Activated naive CD4-positive, alpha-beta T cell treated with anti-CD3 and anti-CD28 coated beads, Interleukin-2, amount 50 U/mL, for 16 hours (primary cell): Measurements from ENCODE around the gene RO60.
A peak's percentile ranks its signal among the peaks of the same experiment; 100 is the strongest.
"Not testable (repeated sequence)": the region's sequence is repeated elsewhere in the genome, so short reads cannot be mapped to it uniquely, and the experiment has no call there.

Experiments used
- DNase-seq: peaks from one replicate; pipeline ENCODE4 v3.0.0-alpha.2; 2020

Gene RO60

GRCh38 chr1:193059282-193060114 lies at the start of gene RO60, which contains the start of gene UCHL5:
TSS of gene RO60 (plus strand) at chr1:193059612. CDS start at chr1:193069055, 9,443 bp downstream.
TSS of gene UCHL5 (minus strand) at chr1:193059360. CDS start at chr1:193059260, 100 bp downstream.
- DNase-seq, result peak; percentile 92

DNA sequence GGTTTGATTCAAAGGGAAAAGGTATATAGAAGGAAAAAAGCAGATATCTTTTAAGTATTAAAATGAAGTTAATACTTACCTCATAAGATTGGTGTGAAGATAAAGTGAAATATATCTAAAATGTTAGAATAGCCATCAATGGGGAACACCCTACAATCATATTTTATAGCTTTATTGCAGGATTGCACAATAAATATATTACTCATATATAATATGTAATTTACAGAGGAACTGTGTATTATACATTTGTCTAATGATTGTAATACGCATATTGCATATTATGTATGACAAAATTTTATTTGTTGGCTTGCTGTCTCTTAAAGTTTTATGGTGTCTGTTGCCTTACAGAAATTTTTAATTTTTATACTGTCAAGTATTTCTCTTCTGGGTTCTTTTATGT lies 48.0 kb upstream of the RO60 start:
- DNase-seq, result no peak

- DNase-seq, result no peak
Measured at GRCh38 chr1:193013005-193013404, 46.4 kb upstream of the RO60 start.

GRCh38 chr1:193013707-193014106 lies 45.7 kb upstream of the RO60 start:
- DNase-seq, result no peak

DNA sequence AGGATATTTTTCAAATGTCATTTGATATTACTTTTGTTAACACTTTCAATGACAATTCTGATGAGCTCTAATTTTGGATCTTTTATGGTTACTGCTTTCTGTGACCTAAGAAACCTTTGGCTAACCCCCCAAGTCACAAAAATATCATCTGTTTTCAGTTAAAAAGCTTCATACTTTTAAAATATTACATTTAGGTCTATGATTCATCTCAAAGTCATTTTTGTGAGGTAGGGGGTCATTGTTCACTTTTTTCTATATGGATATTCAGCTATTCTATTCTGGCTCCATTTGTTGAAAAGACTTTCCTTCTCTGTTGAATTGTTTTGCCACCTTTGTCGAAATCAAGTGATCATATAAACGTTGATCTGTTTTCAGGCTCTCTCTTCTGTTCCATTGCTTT lies 45.0 kb upstream of the RO60 start:
- no peak for DNase-seq

- DNase-seq, result no peak
Measured at GRCh38 chr1:193016788-193017187, 42.6 kb upstream of the RO60 start.

GRCh38 chr1:193019442-193020026 lies 39.9 kb upstream of the RO60 start:
- no peak for DNase-seq

DNA sequence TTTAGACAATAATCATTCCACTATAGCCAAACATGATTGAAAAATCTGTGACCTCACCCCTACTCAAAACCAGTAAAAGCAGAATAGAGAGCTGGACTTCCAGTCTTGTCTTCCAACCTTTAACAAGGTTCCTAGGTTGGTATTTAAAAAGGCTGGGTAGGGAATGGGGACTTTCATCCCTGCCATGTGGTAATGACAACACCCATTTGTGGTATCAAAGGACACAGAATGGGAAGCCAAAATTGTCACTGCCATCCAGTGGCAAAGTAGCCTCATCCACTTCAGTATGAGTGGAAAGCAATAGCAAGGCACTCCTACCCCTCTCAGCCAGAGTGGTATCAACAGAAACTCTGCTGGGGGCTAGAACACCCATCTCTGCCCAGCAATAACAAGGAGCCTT lies 34.2 kb upstream of the RO60 start:
- no peak for DNase-seq

GRCh38 chr1:193030280-193030679 lies 29.1 kb upstream of the RO60 start:
- no peak for DNase-seq

DNA sequence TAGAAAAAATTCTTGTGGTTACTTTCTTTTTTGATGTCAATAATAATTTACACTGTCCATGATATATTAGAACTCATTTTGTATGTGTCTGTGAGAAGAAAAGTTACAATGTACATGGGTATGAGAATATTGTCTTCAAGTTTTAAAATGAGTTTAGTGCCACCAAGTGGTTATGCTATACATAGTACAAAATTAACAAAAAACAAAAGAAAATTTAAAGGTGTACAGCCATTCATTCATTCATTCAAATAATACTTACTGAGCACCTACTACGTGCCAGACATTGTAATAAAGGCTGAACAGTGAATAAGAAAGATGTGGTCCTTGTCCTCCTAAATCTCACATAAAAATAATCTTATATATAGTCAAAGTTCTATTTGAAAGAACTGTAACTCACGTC lies 28.0 kb upstream of the RO60 start:
- no peak for DNase-seq

- DNase-seq, result not testable (repeated sequence)
Measured at GRCh38 chr1:193032643-193033427, 26.6 kb upstream of the RO60 start.

GRCh38 chr1:193033610-193034009 lies 25.8 kb upstream of the RO60 start:
- DNase-seq, result no peak

GRCh38 chr1:193036337-193037047 lies 22.9 kb upstream of the RO60 start:
- DNase-seq, result no peak

DNA sequence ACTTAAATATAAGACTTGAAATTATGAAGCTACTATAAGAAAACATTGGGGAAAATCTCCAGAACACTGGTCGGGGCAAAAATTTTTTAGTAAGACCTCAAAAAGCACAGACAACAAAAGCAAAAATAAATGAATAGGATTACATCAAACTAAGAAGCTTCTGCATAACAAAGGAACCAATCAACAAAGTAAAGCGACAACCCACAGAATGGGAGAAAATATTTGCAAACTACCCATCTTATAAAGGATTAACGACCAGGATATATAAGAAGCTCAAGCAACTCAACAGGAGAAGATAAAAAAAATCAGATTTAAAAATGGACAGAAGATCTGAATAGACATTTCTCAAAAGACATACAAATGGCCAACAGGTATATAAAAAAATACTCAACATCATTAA lies 19.4 kb upstream of the RO60 start:
- no peak for DNase-seq

DNA sequence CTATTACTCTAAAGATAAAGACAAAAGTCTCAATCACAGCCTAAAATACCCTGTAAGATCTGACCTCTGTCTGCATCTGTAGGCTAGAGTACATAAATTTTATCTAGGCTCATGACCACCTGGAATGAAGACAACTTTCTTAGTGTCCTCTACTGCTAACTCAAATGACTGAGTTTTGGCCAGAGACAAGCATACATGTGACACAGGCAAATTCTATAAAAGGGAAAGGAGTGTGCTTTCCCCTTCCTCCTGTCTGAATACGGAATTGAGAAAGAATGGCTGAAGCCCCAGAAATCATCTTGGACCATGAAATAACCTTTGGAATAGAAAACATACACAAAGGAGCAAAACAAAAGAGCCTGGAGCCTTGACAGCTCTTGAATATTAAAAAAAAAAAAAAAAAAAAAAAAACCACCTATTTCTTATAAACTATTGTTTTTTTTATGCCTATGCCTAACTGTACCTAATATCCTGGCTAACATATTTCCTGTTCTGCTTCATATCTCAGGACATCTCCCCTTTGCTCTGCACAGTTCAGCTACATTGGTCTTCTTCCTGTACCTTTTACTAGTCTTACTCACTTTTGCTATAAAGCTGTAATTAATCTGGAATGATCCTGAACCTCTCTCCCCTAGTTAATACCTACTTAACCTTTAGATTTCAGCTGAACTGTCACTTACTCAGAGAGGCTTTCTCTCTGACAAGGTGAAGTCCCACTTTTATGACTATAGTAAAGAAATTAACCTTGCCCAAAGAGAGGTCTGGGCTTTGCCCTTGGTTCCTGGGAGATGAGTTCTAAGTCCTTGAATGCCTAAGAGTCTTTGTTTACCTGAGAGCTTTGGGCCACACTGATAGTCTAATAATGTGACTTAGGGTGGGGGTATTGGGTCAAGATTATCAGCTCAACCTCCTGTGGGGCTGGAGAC lies 16.4 kb upstream of the RO60 start:
- DNase-seq, result no peak

DNA sequence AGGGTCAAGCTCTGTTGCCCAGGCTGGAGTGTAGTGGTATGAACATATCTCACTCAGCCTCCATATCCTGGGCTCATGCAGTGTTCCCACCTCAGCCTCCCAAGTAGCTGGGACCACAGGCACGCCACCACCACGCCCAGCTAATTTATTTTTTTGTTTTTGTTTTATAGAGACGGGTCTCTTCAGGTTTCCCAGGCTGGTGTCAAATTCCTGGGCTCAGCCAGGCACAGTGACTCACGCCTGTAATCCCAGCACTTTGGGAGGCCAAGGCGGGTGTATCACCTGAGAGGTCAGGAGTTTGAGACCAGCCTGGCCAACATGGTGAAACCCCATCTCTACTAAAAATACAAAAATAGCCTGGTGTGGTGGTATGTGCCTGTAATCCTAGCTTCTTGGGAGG lies 10.5 kb upstream of the RO60 start:
- not testable (repeated sequence) for DNase-seq

GRCh38 chr1:193054169-193054675 lies 5.2 kb upstream of the RO60 start:
- DNase-seq, result no peak

- peak; percentile 57 for DNase-seq
Measured at GRCh38 chr1:193058529-193059281, 707 bp upstream of the RO60 start.

GRCh38 chr1:193060115-193060403 lies 647 bp downstream of the RO60 start:
- no peak for DNase-seq

GRCh38 chr1:193060406-193060805 lies 994 bp downstream of the RO60 start:
- DNase-seq, result no peak

DNA sequence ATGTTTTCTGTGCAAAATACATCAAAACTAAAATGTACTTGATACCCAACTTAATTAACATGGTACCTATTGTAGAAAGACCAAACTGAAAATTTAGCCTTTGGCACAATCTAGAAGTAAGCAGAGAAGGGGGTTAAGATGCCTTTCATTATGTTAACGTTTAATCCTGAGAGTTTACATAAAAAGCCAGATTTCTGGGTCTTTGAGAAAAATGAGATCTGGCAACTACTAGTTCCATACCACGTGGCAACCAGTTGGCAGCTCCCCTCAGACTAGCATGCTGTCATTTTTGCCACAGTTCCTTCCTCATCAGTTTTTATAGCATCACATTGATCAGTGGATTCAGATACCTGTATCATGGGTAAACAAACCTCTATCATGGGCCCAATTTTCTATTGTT lies 1.5 kb downstream of the RO60 start:
- no peak for DNase-seq
